B cell (primary cell): ENCODE data around the gene MRPS15. TPM values are rescaled to one million over a fixed set of nuclear protein-coding genes. Genes with fewer than 3 reads are reported as not detected.

Experiments used
- ATAC-seq: fragments of 200-7000 bp; cut with Tn5 transposase; one replicate; pipeline ENCODE4 v1.10.0; 2021; ENCODE audit warnings: low read depth, mild to moderate bottlenecking, moderate number of reproducible peaks, moderate library complexity
- CTCF ChIA-PET: fragments of 350-600 bp; sonication (Branson Sonifier 250); formaldehyde crosslinking; loops from one replicate; lab custom pipeline; 2021; ENCODE audit warnings: antibody characterized with exemption, inconsistent platforms; lab: Charles Lee
- POLR2A ChIA-PET: fragments of 350-600 bp; sonication (Branson Sonifier 250); formaldehyde crosslinking; loops from one replicate; lab custom pipeline; 2021; ENCODE audit warnings: antibody characterized with exemption; lab: Charles Lee
- DNase-seq: peaks from one replicate; pipeline ENCODE4 v3.0.0; 2013
- H2AFZ ChIP-seq: 2 replicates; pipeline ENCODE4 v1.6.1; 2012; ENCODE audit warnings: mild to moderate bottlenecking, low read depth, low read length; ENCODE audit not compliant: insufficient read depth, poor library complexity, severe bottlenecking
- H3K27ac ChIP-seq, 2 donors: 1 replicate in 1 of 2; 2 replicates in 1 of 2; pipeline ENCODE4 v1.5.1; 2012 to 2013; ENCODE audit warnings: low read length in 2 of 2, mild to moderate bottlenecking in 2 of 2, moderate library complexity in 1 of 2
- H3K27me3 ChIP-seq, 4 experiments: fragments of 200-600 bp in 1 of 4; sonication (generic) in 1 of 4; replicated peaks in 1 of 4; 1 replicate in 2 of 4; 2 replicates in 2 of 4; pipeline versions ENCODE4 v1.6.1 to v1.7.0; 2013 to 2016; ENCODE audit warnings: low read length in 3 of 4, mild to moderate bottlenecking in 2 of 4, mixed read lengths in 1 of 4, moderate library complexity in 1 of 4; ENCODE audit not compliant: insufficient read depth in 4 of 4, control insufficient read depth in 3 of 4; ENCODE audit errors: control extremely low read depth in 1 of 4
- H3K36me3 ChIP-seq, 2 experiments: replicated peaks in 1 of 2; 1 replicate in 1 of 2; 2 replicates in 1 of 2; pipeline versions ENCODE4 v1.6.1 to v1.7.1; 2013; ENCODE audit warnings: low read length in 1 of 2; ENCODE audit not compliant: insufficient read depth in 2 of 2, control insufficient read depth in 1 of 2; ENCODE audit errors: control extremely low read depth in 1 of 2, extremely low read depth in 1 of 2
- H3K4me1 ChIP-seq, 2 donors: fragments of 200-600 bp in 1 of 2; sonication (generic) in 1 of 2; 1 replicate in 1 of 2; 2 replicates in 1 of 2; pipeline versions ENCODE4 v1.5.1 to v1.6.1; 2013 to 2017; ENCODE audit warnings: low read length in 2 of 2; ENCODE audit not compliant: control insufficient read depth in 2 of 2, insufficient read depth in 2 of 2
- H3K4me2 ChIP-seq: replicated peaks from 2 replicates; pipeline ENCODE3; 2012; ENCODE audit warnings: mild to moderate bottlenecking, low read depth, low read length; ENCODE audit not compliant: poor library complexity, severe bottlenecking
- H3K4me3 ChIP-seq, 5 experiments: fragments of 200-600 bp in 1 of 5; sonication (generic) in 1 of 5; 1 replicate in 3 of 5; 2 replicates in 2 of 5; pipeline versions ENCODE4 v1.5.1 to v1.7.0; 2011 to 2016; ENCODE audit warnings: low read length in 4 of 5, mild to moderate bottlenecking in 4 of 5, low read depth in 2 of 5, control low read depth in 1 of 5, moderate library complexity in 1 of 5; ENCODE audit not compliant: insufficient read depth in 1 of 5; ENCODE audit errors: control extremely low read depth in 1 of 5, extremely low read depth in 1 of 5
- H3K79me2 ChIP-seq: fragments of 200-600 bp; sonication (generic); one replicate; pipeline ENCODE4 v1.6.0; 2016; ENCODE audit warnings: low read length; ENCODE audit not compliant: control insufficient read depth, insufficient read depth
- H3K9ac ChIP-seq: fragments of 200-600 bp; sonication (generic); 2 replicates; pipeline ENCODE4 v1.6.1; 2017; ENCODE audit warnings: mild to moderate bottlenecking, low read length, moderate library complexity
- H3K9me3 ChIP-seq, 3 donors: one replicate each; pipeline versions ENCODE4 v1.6.1 to v1.7.1; 2013; ENCODE audit warnings: low read length in 2 of 3; ENCODE audit not compliant: control insufficient read depth in 2 of 3, insufficient read depth in 1 of 3; ENCODE audit errors: control extremely low read depth in 1 of 3
- H4K20me1 ChIP-seq: 2 replicates; pipeline ENCODE4 v1.6.0; 2012; ENCODE audit warnings: mild to moderate bottlenecking, low read length; ENCODE audit not compliant: insufficient read depth, control insufficient read depth, poor library complexity, severe bottlenecking
- H3K27ac Mint-ChIP-seq: one replicate; pipeline ENCODE4 v1.8.0; 2021; ENCODE audit warnings: mixed read lengths
- H3K27me3 Mint-ChIP-seq: one replicate; pipeline ENCODE4 v1.8.0; 2021; ENCODE audit warnings: mixed read lengths
- H3K4me1 Mint-ChIP-seq: one replicate; pipeline ENCODE4 v1.8.0; 2021; ENCODE audit warnings: mixed read lengths
- H3K4me3 Mint-ChIP-seq: one replicate; pipeline ENCODE4 v1.8.0; 2021; ENCODE audit warnings: mixed read lengths
- H3K9me3 Mint-ChIP-seq: one replicate; pipeline ENCODE4 v1.8.0; 2022; ENCODE audit warnings: mixed read lengths; ENCODE audit not compliant: insufficient read depth
- EZH2 ChIP-seq: IDR thresholded peaks from 2 replicates; pipeline ENCODE4 v1.6.1; 2012; ENCODE audit warnings: borderline replicate concordance, low read depth, mild to moderate bottlenecking, moderate library complexity, low read length; ENCODE audit not compliant: insufficient read depth, poor library complexity, severe bottlenecking
- WGBS: methylation state at CpG from one replicate; pipeline ENCODE4 v1.1.5; 2013; ENCODE audit warnings: missing lambda C conversion rate; ENCODE audit not compliant: insufficient coverage; 5-methylcytosine and 5-hydroxymethylcytosine counted together
- intact Hi-C: fragments of 100-400 bp; cut with micrococcal nuclease; formaldehyde crosslinking; loops from one replicate; pipeline ENCODE4 v1.10.0; 2022
- polyA plus RNA-seq: library from polyadenylated mRNA; depleted of rRNA; stranded (reverse); fragments of >200 nt; gene quantifications from 2 replicates; pipeline ENCODE4 v1.2.3, GENCODE V29; 2012
- total RNA-seq, 2 donors: library from RNA; stranded (reverse); fragments of 120-200 nt in 1 of 2; gene quantifications; 1 replicate in 1 of 2; 2 replicates in 1 of 2; pipeline versions ENCODE4 v1.2.3 to v1.2.4, GENCODE V29; 2013 to 2022
- TF ChIP-seq, protein P1 (sequence below): fragments of 200-600 bp; IDR thresholded peaks from one replicate; pipeline ENCODE4 v1.8.0; 2022; ENCODE audit warnings: antibody characterized with exemption, mild to moderate bottlenecking

The MRPS15 gene
- total and polyA plus RNA-seq, 2 donors (not counting 1 experiment from before 2014, with no cell fraction given) = 27.1 to 34.4 TPM

DNA sequence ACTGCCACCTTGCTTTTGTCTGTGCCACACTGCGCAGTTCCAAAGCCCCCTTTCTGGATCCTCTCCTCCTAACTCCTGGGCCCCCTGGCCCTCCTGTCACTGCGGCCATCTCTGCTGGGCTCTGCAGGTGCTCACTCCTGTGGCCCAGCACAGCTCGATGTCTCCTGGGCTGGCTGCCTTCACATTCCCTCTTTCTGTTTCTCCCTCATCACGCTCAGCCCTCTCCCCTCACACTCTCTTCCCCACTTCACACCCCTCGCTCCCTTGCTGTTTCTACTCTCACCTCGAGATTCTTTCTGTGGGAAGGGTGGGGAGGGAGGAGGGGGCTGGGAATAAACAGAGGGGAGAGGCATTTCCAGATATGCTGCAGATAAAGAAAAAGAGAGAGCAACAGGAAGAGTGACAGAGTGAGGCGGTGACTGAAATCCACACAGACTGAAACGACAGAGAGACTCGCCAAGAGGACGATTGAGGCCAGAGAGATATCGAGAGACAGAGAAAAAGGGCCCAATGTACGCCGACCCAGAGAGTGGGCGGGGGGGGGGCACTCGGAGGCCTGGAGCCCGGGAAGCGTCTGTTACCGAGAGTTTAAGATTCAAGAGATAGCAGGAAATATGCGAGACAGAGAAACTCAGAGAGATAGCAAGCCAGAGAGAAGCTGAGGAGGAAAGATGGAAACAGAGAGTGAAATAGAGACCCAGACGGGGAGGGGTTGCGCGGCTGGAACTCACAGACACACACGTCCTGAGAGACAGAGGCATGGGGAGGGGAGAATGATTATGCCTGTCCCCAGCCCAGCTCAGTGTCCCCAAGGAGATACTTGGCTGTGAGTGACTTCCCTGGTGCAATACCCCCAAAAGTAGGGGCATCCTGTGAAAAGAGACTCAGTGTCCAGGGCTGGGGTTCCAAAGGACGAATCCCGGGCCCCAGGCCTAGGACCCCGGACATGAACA lies 17.9 kb upstream of the MRPS15 start:
- H3K9ac ChIP-seq = no peak overlapping the region
- ChIA-PET CTCF (no interaction called here), POLR2A (no interaction called here)
- TF ChIP-seq, protein P1, sequence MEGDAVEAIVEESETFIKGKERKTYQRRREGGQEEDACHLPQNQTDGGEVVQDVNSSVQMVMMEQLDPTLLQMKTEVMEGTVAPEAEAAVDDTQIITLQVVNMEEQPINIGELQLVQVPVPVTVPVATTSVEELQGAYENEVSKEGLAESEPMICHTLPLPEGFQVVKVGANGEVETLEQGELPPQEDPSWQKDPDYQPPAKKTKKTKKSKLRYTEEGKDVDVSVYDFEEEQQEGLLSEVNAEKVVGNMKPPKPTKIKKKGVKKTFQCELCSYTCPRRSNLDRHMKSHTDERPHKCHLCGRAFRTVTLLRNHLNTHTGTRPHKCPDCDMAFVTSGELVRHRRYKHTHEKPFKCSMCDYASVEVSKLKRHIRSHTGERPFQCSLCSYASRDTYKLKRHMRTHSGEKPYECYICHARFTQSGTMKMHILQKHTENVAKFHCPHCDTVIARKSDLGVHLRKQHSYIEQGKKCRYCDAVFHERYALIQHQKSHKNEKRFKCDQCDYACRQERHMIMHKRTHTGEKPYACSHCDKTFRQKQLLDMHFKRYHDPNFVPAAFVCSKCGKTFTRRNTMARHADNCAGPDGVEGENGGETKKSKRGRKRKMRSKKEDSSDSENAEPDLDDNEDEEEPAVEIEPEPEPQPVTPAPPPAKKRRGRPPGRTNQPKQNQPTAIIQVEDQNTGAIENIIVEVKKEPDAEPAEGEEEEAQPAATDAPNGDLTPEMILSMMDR = no peak
- no peak for TF ChIP-seq EZH2
- Mint-ChIP-seq H3K4me1 (peaks cover 19% of the 10 kb centered on the region), H3K27me3 (no peaks in the 10 kb centered on the region), H3K9me3 (no peaks in the 10 kb centered on the region), H3K27ac (no peak overlapping the region), H3K4me3 (peak overlapping the region; percentile 62)
- peak overlapping the region; percentile 68 for H2AFZ ChIP-seq
- 22% methylated on average over 22 of the region's 26 CpGs for WGBS
- DNase-seq = no peak
- peaks cover 0 to 9% (median 0%) of the 10 kb centered on the region in 4 experiments for H3K27me3 ChIP-seq
- intact Hi-C loops = no loop called here
- ATAC-seq = no peak
- peaks cover 22 to 29% of the 10 kb centered on the region in 2 donors for H3K4me1 ChIP-seq
- H3K27ac ChIP-seq = no peak overlapping the region
- no peaks in the 10 kb centered on the region for H4K20me1 ChIP-seq
- peak overlapping the region in 2 of 5 experiments; percentile 10 to 71 for H3K4me3 ChIP-seq
- H3K4me2 ChIP-seq = peak overlapping the region; percentile 46
- H3K36me3 ChIP-seq = no peaks in the 10 kb centered on the region
- H3K79me2 ChIP-seq = no peaks in the 10 kb centered on the region
- H3K9me3 ChIP-seq = peaks cover 0 to 3% (median 0%) of the 10 kb centered on the region in 3 donors

DNA sequence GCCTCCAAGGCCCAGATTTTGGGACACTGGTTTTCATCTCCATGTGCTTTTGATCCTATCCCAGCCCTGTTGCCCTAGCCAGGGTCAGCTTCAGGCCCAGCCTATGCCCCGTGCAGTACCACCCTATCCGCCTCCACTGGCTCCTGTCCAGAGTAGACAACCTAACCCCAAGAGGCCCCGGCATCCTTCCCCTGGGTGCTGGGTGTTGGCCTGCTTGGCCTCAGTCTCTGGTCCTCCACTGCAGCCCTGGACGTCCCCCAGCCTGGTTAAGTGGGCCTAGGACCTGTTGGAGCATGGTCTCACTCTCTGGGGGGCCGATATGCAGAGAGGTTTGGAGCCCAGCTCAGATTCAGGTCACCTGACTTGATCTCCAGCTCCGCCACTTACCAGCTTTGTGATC lies 16.9 kb upstream of the MRPS15 start:
- POLR2A ChIA-PET = no interaction called here
- peaks cover 12 to 20% of the 10 kb centered on the region in 2 donors for H3K4me1 ChIP-seq
- no peaks in the 10 kb centered on the region for H3K36me3 ChIP-seq
- Mint-ChIP-seq H3K4me3 (no peak overlapping the region), H3K9me3 (no peaks in the 10 kb centered on the region), H3K4me1 (peaks cover 9% of the 10 kb centered on the region), H3K27me3 (no peaks in the 10 kb centered on the region), H3K27ac (no peak overlapping the region)
- peaks cover 0 to 9% (median 0%) of the 10 kb centered on the region in 4 experiments for H3K27me3 ChIP-seq
- CTCF ChIA-PET = interaction anchor here (0.5 kb wide), 1 partner anchor 970 kb away, joined by 3 read pairs; no protein-coding TSS in a partner anchor
- no peak for TF ChIP-seq EZH2
- TF ChIP-seq, protein P1 = no peak
- no peak overlapping the region for H3K27ac ChIP-seq
- H3K4me2 ChIP-seq = no peak overlapping the region
- no peak overlapping the region for H3K9ac ChIP-seq
- no peaks in the 10 kb centered on the region for H4K20me1 ChIP-seq
- DNase-seq (no peak), ATAC-seq (no peak)
- 90% methylated on average over 6 of the region's 6 CpGs for WGBS
- intact Hi-C loops = no loop called here
- H3K9me3 ChIP-seq = peaks cover 0 to 3% (median 0%) of the 10 kb centered on the region in 3 donors
- H3K4me3 ChIP-seq = peak overlapping the region in 1 of 5 experiments; percentile 71
- no peak overlapping the region for H2AFZ ChIP-seq
- H3K79me2 ChIP-seq = no peaks in the 10 kb centered on the region
